DMS153 (cell line): ENCODE measurements around the gene NCMAP.
"Not testable (repeated sequence)": the region's sequence is repeated elsewhere in the genome, so short reads cannot be mapped to it uniquely, and the experiment has no call there.

Experiments
- DNase-seq: peaks from one replicate; lab custom pipeline; 2025; lab: John Stamatoyannopoulos, UW

NCMAP gene, protein sequence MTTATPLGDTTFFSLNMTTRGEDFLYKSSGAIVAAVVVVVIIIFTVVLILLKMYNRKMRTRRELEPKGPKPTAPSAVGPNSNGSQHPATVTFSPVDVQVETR

DNA sequence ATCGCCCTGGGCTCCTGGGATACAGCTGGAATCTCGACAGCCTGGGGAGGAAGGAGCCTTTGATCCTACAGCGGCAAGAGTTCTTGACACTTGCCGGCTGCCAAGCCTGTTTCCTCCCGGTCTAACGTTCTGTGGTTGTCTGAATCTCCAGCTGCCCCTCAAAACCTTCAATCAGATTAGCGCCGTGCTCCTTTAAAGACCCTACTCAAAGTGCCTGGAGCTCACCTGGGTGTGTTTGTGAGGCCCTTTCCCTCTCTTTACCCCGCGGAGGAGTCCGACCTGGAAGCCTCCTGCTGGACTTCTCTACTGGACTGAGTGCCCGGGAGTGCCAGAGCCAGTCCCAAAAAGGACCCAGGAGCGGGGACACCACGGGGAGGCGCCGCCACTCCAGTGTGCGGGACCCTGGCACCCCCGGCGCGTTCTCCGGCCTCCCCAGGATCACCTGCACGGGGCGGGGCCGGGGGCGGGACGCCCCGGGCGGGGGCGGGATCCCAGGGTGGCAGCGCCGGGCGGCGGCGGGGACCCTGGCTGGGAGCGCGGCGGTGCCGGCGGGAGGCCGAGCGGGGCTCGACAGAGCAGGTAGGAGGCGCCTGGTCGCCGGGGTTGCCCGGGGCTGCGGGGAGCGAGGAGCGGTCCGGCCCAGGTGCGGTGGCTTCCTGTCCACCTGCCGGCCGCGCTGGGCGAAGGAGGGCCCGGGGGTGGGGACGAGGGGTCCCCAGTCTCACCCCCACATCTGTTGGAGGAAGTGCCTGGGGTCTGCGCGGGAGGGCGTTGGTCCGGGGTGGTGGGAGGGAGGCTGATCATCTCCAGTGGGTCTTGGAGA, at the start of gene NCMAP:
Gene NCMAP (plus strand): TSS at position 497 of the 823 bp plus-strand sequence. CDS start 39,344 bp downstream, outside the sequence.
- no peak for DNase-seq

DNA sequence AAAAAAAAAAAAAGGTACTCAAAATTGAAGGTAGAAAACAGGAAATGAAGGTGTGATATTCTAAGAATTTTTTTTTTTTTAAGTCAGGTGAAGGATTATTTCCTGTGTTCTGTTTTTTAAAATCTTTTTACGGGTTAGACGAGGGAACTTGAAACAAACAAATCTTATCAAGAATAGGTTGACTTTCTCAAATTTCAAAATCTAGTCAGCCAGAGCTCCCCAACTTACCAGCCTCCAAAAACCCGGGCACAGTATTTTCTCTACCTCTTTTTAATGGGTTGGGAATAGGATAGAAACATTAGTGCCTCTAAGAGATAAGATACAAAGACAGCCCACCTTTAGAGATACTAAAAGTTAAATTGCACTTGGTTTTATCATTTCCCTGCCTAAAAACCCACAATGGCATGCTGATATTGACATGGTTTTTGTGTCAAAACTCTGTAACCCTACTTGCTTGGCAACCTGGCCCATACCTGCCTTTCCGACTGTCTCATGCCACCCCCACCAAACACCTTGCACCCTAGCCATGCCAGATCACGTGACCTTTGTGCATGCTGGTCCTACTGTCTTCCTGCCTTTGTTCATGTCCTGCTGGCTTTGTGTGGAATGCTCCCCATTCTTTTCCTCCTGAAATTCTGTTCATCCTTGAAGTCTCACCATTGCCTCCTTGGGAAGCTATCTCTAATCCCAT, 49.1 kb upstream of the NCMAP start:
- DNase-seq, result no peak

DNA sequence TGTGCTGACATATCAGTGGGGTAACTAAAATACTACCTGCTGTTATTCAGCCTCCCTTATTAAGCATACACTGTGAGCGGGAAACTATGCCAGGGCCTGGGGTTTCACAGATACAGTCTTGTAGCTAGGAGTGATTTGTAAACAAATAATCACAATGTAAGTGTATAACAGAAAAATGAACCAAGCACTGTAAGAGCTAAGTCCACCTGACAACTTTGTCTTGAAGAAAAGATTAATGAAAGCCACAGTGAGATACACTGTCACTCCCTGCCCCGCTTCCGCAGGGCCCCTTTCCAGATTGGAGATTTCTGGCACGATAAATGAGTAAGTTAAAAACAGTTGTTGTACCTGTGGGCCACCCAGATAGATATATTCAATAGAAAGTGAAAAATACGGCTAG, 48.5 kb upstream of the NCMAP start:
- no peak for DNase-seq

DNA sequence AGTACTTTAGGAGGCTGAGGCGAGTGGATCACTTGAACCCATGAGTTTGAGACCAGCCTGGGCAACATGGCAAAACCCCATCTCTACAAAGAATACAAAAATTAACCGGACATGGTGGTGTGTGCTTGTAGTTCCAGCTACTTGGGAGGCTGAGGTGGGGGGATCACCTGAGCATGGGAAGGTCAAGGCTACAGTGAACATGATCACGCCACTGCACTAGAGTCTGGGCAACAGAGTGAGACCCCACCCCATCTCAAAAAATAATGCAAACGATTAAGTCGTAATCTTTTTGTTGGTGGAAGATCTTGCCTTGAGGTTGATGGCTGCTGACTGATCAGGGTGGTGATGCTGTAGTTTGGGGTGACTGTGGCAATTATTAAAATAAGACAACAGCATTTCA, 47.0 kb upstream of the NCMAP start:
- DNase-seq, result no peak

DNA sequence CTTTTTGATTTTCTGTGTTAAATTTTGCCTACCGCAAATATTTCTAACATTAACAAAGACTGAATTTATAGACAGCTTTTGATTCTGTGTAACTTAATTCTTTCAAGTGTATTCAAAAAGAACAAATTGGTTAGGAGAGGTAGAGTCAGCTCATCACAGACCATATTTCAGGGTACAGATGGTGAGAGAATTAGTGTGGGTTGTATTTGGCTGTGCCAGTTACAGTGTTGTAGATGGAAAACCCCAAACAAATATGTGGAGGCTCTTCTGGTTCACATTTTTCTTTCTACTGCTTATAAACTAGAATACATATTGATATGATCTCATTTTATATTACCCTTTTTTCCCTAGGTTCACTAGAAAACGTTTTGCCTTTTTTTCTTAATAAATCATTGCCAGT, 42.2 kb upstream of the NCMAP start:
- DNase-seq, result no peak

DNA sequence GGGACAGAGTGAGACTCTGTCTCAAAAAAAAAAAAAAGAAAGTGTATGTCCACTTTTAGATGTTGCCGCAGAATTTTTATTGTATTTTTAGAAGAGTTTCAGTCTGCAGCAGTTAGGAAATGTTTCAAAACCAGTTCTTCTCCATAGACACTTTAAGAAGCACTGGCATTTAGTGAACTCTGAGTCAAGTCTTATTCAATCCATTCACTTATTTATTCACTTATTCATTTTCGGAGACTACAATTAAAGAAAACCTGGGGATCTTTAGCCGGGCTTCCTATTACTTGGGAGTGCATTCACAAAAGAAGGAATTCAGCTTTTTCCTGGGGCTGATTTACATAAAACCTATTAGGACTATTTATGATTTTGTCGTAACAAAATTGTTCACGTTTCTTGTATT, 40.9 kb upstream of the NCMAP start:
- no peak for DNase-seq

DNA sequence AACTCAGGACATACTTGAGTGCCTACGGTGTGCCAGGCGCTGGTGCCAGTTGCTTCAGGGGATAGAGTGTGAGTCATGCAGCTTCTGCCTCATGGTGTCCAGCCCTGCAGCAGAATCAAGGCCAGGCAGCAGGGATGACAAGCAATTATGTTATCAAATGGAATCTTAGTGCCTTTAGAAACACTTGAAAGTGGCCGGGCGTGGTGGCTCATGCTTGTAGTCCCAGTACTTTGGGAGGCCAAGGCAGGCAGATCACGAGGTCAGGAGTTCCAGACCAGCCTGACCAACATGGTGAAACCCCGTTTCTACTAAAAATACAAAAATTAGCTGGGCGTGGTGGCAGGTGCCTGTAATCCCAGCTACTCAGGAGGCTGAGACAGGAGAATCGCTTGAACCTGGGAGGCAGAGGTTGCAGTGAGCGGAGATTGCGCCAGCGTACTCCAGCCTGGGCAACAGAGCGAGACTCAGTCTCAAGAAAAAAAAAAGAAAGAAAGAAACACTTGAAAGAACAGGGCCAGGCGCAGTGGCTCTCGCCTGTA, 40.1 kb upstream of the NCMAP start:
- not testable (repeated sequence) for DNase-seq

DNA sequence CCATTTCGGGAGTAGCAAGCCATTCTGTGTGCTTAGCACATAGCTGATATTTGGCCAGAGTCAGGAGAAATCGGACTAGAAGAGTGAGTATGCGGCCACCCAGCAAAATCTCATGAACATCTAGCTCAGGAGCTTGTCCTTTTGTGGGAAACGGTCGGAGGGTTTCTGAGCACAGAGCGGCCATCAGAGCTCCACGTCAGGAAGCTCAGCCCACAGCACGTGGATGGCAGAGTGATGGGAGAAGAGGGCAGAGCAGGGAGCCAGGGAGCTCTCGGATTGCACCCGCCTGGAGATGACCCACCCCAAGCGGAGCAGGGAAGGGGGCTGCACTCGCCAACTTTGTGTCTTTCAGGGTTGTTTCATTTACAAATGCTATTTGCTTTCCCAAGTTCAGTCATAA, 39.4 kb upstream of the NCMAP start:
- DNase-seq, result no peak

DNA sequence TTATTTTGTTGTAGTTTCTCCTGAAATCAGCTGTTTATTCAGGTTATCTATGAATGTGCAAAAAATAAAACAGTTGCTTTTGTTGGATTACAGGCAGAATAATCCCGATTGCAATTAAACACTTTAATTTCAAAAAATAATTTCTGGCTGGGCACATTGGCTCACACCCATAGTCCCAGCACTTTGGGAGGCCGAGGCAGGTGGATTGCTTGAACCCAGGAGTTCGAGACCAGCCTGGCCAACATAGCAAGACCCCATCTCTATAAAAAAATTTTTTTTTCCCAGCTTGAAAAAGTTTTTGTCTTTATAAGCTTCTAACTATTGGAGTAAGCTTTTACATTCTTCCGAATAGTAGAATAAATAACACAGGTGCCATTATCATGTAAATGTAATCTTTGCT, 38.0 kb upstream of the NCMAP start:
- no peak for DNase-seq

DNA sequence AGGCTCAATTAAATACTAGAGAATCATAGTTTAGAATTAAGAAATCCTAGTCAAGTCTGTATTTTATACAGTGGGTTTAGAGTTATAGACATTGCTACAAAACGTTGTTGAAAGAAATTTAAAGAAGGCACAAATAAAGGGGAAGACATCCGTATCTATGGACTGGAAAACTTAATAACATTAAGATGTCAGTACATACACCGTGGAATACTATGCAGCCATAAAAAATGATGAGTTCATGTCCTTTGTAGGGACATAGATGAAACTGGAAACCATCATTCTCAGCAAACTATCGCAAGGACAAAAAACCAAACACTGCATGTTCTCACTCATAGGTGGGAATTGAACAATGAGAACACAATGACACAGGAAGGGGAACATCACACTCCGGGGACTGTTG, 35.6 kb upstream of the NCMAP start:
- not testable (repeated sequence) for DNase-seq

DNA sequence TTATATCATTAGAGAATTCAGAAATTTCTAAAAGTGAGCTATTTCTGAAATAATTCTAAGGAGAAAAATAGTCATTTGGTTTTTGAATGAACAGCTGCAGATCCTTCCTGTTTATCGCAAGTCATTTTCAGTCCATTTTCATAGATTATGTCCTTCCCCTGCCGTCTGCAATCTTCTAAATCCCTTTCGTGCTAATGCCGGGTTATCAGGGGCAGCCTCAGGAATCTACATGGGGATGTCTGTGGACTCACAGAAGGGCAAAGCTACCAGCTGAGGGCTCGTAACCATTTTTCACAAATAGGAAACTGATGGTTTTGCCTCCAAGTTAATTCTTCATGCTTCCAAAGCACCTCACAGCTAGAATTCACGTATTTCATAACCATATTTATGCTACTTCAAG, 30.3 kb upstream of the NCMAP start:
- no peak for DNase-seq

DNA sequence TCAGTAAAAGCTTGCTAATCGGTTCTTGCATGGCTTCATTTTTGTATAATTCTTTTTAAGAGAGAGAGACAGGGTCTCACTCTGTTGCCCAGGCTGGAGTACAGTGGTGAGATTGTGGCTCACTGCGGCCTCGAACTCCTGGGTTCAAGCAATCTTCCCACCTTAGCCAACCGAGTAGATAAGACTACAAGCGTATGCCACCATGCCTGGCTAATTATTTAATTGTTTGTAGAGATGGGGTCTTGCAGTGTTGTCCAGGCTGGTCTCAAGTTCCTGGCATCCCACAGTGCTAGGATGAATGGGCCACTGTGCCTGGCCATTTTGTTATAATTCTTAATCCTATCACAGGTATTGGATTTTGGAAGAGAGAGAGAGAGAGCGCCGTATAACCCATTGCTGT, 29.8 kb upstream of the NCMAP start:
- DNase-seq, result no peak

DNA sequence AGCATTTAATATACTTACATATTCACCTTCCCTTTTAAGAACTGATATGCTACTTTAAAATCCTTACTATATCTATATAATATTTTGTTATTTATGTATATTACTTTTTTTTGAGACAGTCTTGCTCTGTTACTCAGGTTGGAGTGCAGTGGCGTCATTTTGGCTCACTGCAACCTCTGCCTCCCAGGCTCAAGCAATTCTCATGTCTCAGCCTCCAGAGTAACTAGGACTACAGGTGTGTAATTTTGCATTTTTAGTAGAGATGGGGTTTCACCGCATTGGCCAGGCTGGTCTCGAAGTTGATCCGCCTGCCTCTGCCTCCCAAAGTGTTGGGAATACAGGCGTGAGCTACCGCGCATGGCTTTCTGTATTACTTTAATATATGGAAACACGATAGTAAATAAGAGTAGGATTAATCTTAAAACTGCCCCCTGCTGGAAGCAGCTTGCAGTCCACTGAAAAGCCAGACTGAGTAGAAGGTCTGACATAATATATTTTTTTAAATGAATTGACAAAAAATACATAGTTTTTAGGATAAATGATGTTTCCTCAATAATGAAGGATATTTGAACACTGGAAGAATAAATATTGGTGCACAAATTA, 28.8 kb upstream of the NCMAP start:
- no peak for DNase-seq

DNA sequence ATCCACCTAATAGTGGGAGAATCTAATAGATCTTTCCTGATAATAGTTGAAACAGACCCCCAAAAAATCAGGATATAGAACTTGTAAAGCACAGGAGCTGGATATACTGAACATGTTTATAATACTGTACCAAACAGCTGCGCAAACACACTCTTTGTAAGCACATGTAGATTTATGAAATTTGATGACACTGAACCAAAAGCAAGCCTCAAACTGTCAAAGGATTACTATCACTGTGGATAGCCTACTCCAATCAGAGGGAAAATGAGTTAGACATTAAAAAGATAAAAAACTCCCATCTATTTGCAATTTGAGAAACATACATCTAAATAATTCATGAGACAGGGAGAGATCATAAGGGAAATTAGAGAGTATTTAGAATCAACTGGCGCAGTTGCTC, 27.1 kb upstream of the NCMAP start:
- peak; percentile 78 for DNase-seq

DNA sequence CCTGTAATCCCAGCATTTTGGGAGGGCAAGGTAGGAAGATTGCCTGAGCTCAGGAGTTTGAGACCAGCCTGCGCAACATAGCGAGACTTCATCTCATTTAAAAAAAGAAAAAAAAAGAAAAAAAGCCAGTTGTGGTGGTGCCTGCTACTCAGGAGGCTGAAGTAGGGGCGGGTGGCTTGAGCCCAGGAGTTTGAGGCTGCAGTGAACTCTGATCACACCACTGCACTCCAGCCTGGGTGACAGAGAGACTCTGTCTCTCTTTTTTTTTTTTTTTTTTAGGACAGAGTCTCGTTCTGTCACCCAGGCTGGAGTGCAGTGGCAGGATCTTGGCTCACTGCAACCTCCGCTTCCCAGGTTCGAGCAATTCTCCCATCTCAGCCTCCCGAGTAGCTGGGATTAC, 26.6 kb upstream of the NCMAP start:
- not testable (repeated sequence) for DNase-seq

DNA sequence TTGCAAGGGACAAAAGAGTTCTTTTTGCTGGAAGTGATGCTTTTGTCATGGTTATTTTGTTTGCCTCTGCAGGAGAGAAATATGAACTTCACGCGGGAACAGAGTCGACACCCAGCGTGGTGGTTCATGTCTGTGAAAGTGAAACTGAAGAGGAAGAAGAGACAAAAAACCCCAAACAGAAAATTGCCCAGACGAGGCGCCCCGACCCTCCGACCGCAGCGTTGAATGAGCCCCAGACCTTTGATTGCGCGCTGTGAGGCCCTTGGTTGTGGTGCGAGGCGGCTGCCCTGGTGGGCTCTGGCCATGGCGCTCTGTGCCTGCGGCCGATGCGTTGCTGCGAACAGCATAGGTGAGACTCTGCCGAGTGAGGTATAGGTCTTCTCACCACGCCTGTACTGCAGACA, 20.9 kb upstream of the NCMAP start:
- DNase-seq, result no peak

DNA sequence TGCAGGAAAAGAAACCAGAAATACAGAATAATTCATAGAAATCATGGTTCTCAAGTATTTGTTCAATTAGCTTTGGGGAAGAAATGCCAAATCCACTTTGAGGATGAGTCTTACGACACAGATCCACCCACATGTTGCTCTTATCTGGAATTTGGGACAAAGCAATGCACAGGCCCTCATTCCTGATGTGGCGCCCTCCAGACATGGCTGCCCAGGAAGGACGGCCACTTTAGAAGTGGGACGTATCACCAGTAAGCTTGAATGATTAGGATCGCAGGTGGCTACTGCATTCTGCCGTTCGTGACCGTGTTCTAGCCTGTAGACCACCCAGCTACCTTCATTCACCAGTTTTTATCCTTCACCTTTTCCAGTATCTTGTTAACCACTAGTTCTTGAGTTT, 20.1 kb upstream of the NCMAP start:
- no peak for DNase-seq

DNA sequence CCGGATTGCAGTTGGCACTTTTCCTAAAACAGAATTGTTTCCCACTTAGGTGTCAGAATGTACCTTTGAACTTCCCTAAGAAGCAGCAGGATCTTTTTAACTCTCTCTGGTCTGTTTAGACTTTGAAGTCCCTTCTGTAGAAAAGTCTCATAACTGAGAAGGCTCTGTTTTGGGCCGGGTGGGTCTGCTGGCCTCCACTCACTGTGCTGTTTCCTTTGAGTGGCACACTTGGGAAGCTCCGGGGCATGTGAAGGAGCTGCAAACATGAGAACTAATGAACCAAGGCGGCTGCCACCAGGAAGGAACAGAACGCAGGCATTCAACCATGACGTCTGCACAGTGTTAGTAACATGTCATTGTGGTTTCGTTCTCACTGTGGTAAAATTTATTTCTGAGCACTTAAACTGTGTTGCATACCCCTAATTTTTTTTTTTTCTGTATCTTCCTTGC, 19.5 kb upstream of the NCMAP start:
- DNase-seq, result no peak

DNA sequence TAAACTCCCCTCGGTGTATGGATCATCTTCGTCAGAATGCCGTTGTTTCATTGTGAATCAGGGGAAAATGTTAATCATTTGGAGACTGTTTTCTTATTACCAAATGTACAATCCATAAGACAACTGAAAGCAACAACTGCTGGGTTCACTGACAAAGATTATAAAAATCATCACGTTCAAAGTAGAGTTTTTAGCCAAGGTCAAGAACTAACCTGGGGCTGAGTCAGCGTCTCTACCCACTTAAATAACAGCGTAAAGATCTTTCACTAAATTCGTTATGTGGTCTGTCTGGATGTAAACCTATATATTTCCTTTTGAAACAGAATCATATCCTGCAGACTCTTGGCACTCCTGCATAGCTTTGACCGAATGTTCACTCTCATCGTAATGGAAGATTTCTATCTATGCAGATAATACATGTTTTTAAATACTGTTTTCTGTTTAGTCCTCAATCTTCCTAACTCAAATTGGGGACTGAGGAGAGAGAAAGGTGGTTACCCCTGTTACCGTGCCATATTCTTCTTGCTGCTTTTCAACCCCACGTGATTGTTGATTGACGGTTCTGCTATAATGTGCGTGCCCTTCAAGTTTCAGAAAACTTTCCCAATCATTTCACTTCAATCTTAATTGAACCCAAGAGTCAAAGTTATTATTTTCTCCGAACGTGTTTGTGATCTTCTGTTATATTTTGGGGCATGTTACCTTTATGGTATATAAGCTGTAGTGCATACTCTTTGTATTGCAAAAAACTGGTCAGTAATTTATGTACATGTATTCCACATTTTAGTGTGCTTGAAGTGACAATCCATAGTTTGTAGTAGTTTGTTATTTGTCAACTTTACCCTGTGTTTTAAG, 15.6 kb upstream of the NCMAP start:
- DNase-seq, result no peak

DNA sequence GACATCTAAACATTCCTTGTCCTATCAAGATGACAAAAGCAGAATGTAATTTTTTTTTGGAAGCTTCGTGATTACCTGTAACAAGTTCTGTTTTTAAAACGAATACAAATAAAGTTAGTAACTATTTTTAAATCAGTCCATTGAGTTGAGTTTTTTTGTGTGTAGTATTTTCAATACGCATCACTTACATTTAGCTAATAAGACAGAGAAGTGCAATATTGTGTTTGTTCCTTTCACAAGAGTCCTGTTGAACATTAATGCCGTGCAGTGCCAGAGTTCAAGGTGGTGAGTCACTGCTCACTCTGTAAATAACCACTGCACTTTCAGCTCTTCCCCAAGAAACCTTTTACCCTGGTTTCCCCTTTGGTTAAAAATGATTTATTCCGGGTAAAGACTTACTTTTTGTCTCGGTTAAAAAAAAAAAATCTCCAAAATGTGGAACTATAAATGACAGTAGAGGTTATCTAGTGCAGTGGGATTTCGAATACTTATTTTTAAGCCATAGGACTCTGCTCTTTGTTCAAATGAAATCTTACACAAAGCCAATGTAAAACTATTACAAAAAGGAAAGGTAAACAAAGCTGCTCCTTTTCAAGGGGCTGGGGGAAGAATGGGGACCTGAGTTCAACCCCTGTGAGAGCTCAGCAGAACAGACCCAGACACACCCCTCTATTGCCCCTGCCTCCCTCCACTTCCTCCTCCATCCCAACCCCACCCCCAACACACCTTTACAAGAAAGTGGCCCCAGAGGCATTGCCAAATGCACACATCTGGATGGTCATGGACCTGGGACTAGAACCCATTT, 14.8 kb upstream of the NCMAP start:
- no peak for DNase-seq
